K562 (cell line): ENCODE data around the gene PGAP3. TPM values are rescaled to one million over a fixed set of nuclear protein-coding genes. Genes with fewer than 3 reads are reported as not detected.

ENCODE experiments used
- ATAC-seq: fragments of 200-7000 bp; cut with Tn5 transposase; 3 replicates; pipeline ENCODE4 v1.9.1; 2020; ENCODE audit warnings: moderate library complexity
- BruUV-seq: library from RNA; stranded (reverse); fragments of 400-500 nt; replicated peaks from 2 replicates; lab custom pipeline; 2021; lab: Mats Ljungman, UMichigan
- CTCF ChIA-PET: fragments of 300-600 bp; formaldehyde crosslinking; extraction: SDS; loops from one replicate; lab custom pipeline; 2021; ENCODE audit warnings: low intra/inter-chr PET ratio; lab: Yijun Ruan, JAX
- POLR2A ChIA-PET: fragments of 300-600, 350-650 bp; sonication (Branson Sonifier 250); formaldehyde crosslinking; extraction: SDS; loops from one replicate; lab custom pipeline; 2021; ENCODE audit warnings: antibody characterized with exemption, inconsistent platforms; lab: Yijun Ruan, JAX
- DNase-seq, 4 experiments: peaks; one replicate each; pipeline versions ENCODE4 v3.0.0 to v3.0.0-alpha.2; 2011 to 2018; ENCODE audit warnings: low spot score in 3 of 4, mixed read lengths in 3 of 4; ENCODE audit errors: extremely low read depth in 1 of 4
- FAIRE-seq: peaks from 2 replicates; lab custom pipeline; 2011; peaks lifted over from hg19 to GRCh38; lab: Jason Lieb, UNC
- H2AFZ ChIP-seq: 2 replicates; pipeline ENCODE4 v1.6.0; 2011; ENCODE audit warnings: low read depth, low read length, control low read depth, inconsistent platforms
- H3K27ac ChIP-seq: fragments of 200-600 bp; 3 replicates; pipeline ENCODE4 v1.8.0; 2011; ENCODE audit warnings: low read depth, mild to moderate bottlenecking, control low read depth, inconsistent platforms, low read length, moderate library complexity, mixed read lengths; ENCODE audit errors: extremely low read depth
- H3K27me3 ChIP-seq, 2 experiments: fragments of 300-600 bp in 1 of 2; 2 replicates in 1 of 2; 3 replicates in 1 of 2; pipeline versions ENCODE4 v1.6.0 to v1.8.0; 2011; ENCODE audit warnings: inconsistent platforms in 2 of 2, low read length in 2 of 2, mild to moderate bottlenecking in 1 of 2, mixed read lengths in 1 of 2, moderate library complexity in 1 of 2; ENCODE audit not compliant: control insufficient read depth in 2 of 2, insufficient read depth in 2 of 2
- H3K36me3 ChIP-seq: fragments of 300-600 bp; 3 replicates; pipeline ENCODE4 v1.8.0; 2011; ENCODE audit warnings: mild to moderate bottlenecking, low read length, inconsistent platforms; ENCODE audit not compliant: control insufficient read depth, insufficient read depth
- H3K4me1 ChIP-seq, 2 experiments: fragments of 200-600 bp in 1 of 2; replicated peaks in 1 of 2; 2 replicates in 1 of 2; 3 replicates in 1 of 2; pipeline versions ENCODE4 v1.5.1 to v1.8.0; 2011; ENCODE audit warnings: inconsistent platforms in 2 of 2, low read length in 2 of 2, mild to moderate bottlenecking in 1 of 2, mixed read lengths in 1 of 2, moderate library complexity in 1 of 2; ENCODE audit not compliant: control insufficient read depth in 2 of 2, insufficient read depth in 2 of 2
- H3K4me2 ChIP-seq: 2 replicates; pipeline ENCODE4 v1.6.1; 2011; ENCODE audit warnings: low read length, control low read depth, inconsistent platforms, mixed read lengths; ENCODE audit not compliant: insufficient read depth
- H3K4me3 ChIP-seq: fragments of 200-600 bp; sonication (generic), shearing (Covaris generic); 2 replicates; pipeline ENCODE4 v1.5.1; 2016; ENCODE audit warnings: control low read depth, inconsistent platforms
- H3K79me2 ChIP-seq: fragments of 200-600 bp; 3 replicates; pipeline ENCODE4 v1.8.0; 2011; ENCODE audit warnings: low read length, inconsistent platforms; ENCODE audit not compliant: control insufficient read depth, insufficient read depth
- H3K9ac ChIP-seq, 2 experiments: 2 replicates each; pipeline versions ENCODE4 v1.6.0 to v1.6.1; 2011; ENCODE audit warnings: low read depth in 2 of 2, low read length in 2 of 2, control low read depth in 1 of 2, inconsistent platforms in 1 of 2, mild to moderate bottlenecking in 1 of 2, mixed read lengths in 1 of 2; ENCODE audit not compliant: insufficient read depth in 1 of 2
- H3K9me1 ChIP-seq: one replicate; pipeline ENCODE4 v1.6.0; 2011; ENCODE audit warnings: inconsistent platforms, mild to moderate bottlenecking, low read length, moderate library complexity; ENCODE audit not compliant: control insufficient read depth, insufficient read depth
- H3K9me3 ChIP-seq: replicated peaks from 2 replicates; pipeline ENCODE4 v1.5.1; 2011; ENCODE audit warnings: low read depth, low read length, inconsistent platforms; ENCODE audit not compliant: control insufficient read depth, insufficient read depth
- H4K20me1 ChIP-seq: replicated peaks from 2 replicates; pipeline ENCODE4 v1.6.1; 2011; ENCODE audit warnings: low read length, inconsistent platforms, mixed read lengths; ENCODE audit not compliant: control insufficient read depth, insufficient read depth
- FOSL1 ChIP-seq: fragments of 200-800 bp; sonication (Bioruptor generic); conservative IDR thresholded peaks from 2 replicates; pipeline ENCODE4 v1.6.1; 2016; ENCODE audit warnings: missing genetic modification characterization, missing compliant biosample characterization
- YY1 ChIP-seq, 3 experiments: IDR thresholded peaks; 2 replicates each; pipeline ENCODE4 v1.6.1; 2011; ENCODE audit warnings: low read length in 2 of 3, mild to moderate bottlenecking in 2 of 3, moderate library complexity in 2 of 3, borderline replicate concordance in 1 of 3, control low read depth in 1 of 3, low read depth in 1 of 3; ENCODE audit not compliant: insufficient read depth in 3 of 3, insufficient replicate concordance in 2 of 3, control insufficient read depth in 1 of 3, insufficient read length in 1 of 3; ENCODE audit errors: extremely low read depth in 1 of 3
- ZBTB17 ChIP-seq: fragments of 450-650 bp; formaldehyde crosslinking; IDR thresholded peaks from 2 replicates; pipeline ENCODE4 v1.4.0; 2020; ENCODE audit warnings: mild to moderate bottlenecking
- WGBS: fragments of 100-300 bp; shearing (Covaris generic); methylation state at CpG from one replicate; pipeline ENCODE4 v1.1.6; 2016; ENCODE audit warnings: low coverage, mixed read lengths; ENCODE audit not compliant: insufficient coverage; ENCODE audit errors: missing lambda C conversion rate; 5-methylcytosine and 5-hydroxymethylcytosine counted together
- in situ Hi-C: fragments of 300-500 bp; cut with MboI; formaldehyde crosslinking; loops from 4 replicates; pipeline ENCODE4 v1.15.0; 2018; ENCODE audit warnings: inconsistent platforms, mixed read lengths
- intact Hi-C: fragments of 100-400 bp; cut with micrococcal nuclease; formaldehyde crosslinking; loops from 2 replicates; pipeline ENCODE4 v1.14.2; 2022
- polyA plus RNA-seq, 8 experiments: library from polyadenylated mRNA; depleted of rRNA in 4 of 8; stranded (reverse) in 5 of 8; unstranded in 3 of 8; fragments of >200 nt; fragmentation: Nextera tagmentation in 2 of 8; fragmentation: Illumina TruSeq in 1 of 8; extraction: Ambion mirVana in 2 of 8; extraction: Trizol in 1 of 8; gene quantifications; 2 replicates each; pipeline versions ENCODE4 v1.2.1 to v1.2.3, GENCODE V29; 2011 to 2014; ENCODE audit warnings: inconsistent platforms in 1 of 8, missing spikeins in 1 of 8
- total RNA-seq, 7 experiments: library from RNA; depleted of rRNA in 6 of 7; stranded (reverse); fragments of >200 nt in 6 of 7; fragmentation: Illumina TruSeq in 2 of 7; extraction: Trizol in 2 of 7; gene quantifications; 2 replicates each; pipeline versions ENCODE4 v1.2.1 to v1.2.3, GENCODE V29; 2011 to 2021; ENCODE audit warnings: low replicate concordance in 1 of 7
- TF ChIP-seq, protein P1 (sequence below), 2 experiments: fragments of 450-650 bp; IDR thresholded peaks; 2 replicates each; pipeline ENCODE4 v1.6.1; 2016
- TF ChIP-seq, protein P2 (sequence below): sonication (generic); formaldehyde crosslinking; IDR thresholded peaks from 2 replicates; pipeline ENCODE4 v1.8.1; 2023; ENCODE audit warnings: mild to moderate bottlenecking, missing genetic modification reagents, moderate library complexity

Gene PGAP3
- total and polyA plus RNA-seq, 9 of the 15 experiments (the other 6 are each of a cell fraction or from before 2014, with no cell fraction given), result 0.38 to 9.4 (median 4.5) TPM

DNA sequence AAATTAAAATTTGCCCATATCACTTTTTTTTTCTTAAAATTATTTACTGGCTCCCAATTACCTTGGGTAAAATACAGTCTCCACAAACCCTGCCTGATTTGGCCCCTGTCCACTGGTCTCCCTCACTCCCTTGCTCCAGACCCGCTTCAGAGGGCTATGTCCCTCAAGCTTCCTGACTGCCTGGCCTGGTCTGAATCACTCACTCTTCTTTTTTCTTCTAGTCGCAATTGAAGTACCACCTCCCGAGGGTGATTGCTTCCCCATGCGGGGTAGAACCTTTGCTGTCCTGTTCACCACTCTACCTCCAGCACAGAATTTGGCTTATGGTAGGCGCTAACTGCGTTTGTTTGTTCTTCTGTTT is 598 bp upstream of the PGAP3 start:
- Histone ChIP-seq H3K4me3 (peak overlapping the region; percentile 50), H3K9me1 (no peaks in the 10 kb centered on the region), H3K9ac (peak overlapping the region; percentile 75 to 90; a peak in 3 of 4 replicates), H2AFZ (peak overlapping the region; percentile 87), H3K27ac (peak overlapping the region; percentile 78), H3K36me3 (no peaks in the 10 kb centered on the region), H3K79me2 (peaks cover 7% of the 10 kb centered on the region; the same call in 2 of the 3 replicates), H3K4me2 (peak overlapping the region; percentile 95), H3K27me3 (no peaks in the 10 kb centered on the region), H3K4me1 (peaks cover 11 to 15% of the 10 kb centered on the region in 2 experiments; a peak in 4 of 5 replicates), H3K9me3 (no peaks in the 10 kb centered on the region), H4K20me1 (no peaks in the 10 kb centered on the region)
- in situ Hi-C loops (no loop called here), intact Hi-C loops (loop anchor here (5.0 kb wide), 1 partner anchor 44 kb away; the partner anchor contains the start of gene MIEN1)
- BruUV-seq, result no TSS peak
- POLR2A ChIA-PET, result interaction anchor here (0.6 to 2.0 kb wide), 18 partner anchors 10 to 637 kb away, joined by 3 to 16 read pairs (median 3); partner anchors contain the start of gene PNMT
- DNase-seq (peak in 2 of 4 experiments; percentile 32 to 37), ATAC-seq (peak; percentile 5), FAIRE-seq (peak; percentile 19)
- TF ChIP-seq YY1 (IDR thresholded peaks at IDR 0.05; ENCODE audit: borderline replicate concordance in 1 of 3, control insufficient read depth in 1 of 3, extremely low read depth in 1 of 3, insufficient read depth in 3 of 3, insufficient read length in 1 of 3, insufficient replicate concordance in 2 of 3, low read depth in 1 of 3, low read length in 2 of 3) (peak in 1 of 3 experiments; percentile 3), FOSL1 (tag) (0 out of 2 replicates have a peak, but pooled peaks have one; percentile 17), ZBTB17 (CRISPR knock-in tag) (no peak)
- TF ChIP-seq, protein P1, sequence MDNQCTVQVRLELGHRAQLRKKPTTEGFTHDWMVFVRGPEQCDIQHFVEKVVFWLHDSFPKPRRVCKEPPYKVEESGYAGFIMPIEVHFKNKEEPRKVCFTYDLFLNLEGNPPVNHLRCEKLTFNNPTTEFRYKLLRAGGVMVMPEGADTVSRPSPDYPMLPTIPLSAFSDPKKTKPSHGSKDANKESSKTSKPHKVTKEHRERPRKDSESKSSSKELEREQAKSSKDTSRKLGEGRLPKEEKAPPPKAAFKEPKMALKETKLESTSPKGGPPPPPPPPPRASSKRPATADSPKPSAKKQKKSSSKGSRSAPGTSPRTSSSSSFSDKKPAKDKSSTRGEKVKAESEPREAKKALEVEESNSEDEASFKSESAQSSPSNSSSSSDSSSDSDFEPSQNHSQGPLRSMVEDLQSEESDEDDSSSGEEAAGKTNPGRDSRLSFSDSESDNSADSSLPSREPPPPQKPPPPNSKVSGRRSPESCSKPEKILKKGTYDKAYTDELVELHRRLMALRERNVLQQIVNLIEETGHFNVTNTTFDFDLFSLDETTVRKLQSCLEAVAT (IDR thresholded peaks at IDR 0.05), result 0 out of 4 replicates have a peak, but pooled peaks of 1 of the 2 experiments have one; percentile 1
- TF ChIP-seq, protein P2, sequence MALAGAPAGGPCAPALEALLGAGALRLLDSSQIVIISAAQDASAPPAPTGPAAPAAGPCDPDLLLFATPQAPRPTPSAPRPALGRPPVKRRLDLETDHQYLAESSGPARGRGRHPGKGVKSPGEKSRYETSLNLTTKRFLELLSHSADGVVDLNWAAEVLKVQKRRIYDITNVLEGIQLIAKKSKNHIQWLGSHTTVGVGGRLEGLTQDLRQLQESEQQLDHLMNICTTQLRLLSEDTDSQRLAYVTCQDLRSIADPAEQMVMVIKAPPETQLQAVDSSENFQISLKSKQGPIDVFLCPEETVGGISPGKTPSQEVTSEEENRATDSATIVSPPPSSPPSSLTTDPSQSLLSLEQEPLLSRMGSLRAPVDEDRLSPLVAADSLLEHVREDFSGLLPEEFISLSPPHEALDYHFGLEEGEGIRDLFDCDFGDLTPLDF (CRISPR knock-in tag), result no peak
- 5% methylated on average over 6 of the region's 6 CpGs for WGBS
- CTCF ChIA-PET, result interaction anchor here (1.3 kb wide), 1 partner anchor 67 kb away, joined by 3 read pairs; no protein-coding TSS in a partner anchor
